Esophagus mucosa (tissue), 1 donor: ENCODE measurements around the gene PXYLP1. TPM values are rescaled to one million over a fixed set of nuclear protein-coding genes. Genes with fewer than 3 reads are reported as not detected.

Experiments
- ATAC-seq: fragments of 200-7000 bp; cut with Tn5 transposase; one replicate; pipeline ENCODE4 v1.9.1; 2020
- total RNA-seq: library from RNA; stranded (reverse); gene quantifications from one replicate; pipeline ENCODE4 v1.2.4, GENCODE V29; 2023
- donor health status: DM: yes; HTN: yes; CAD: no.

Gene PXYLP1
- total RNA-seq, 1 donor from 2014 or later: 1.5 TPM

DNA sequence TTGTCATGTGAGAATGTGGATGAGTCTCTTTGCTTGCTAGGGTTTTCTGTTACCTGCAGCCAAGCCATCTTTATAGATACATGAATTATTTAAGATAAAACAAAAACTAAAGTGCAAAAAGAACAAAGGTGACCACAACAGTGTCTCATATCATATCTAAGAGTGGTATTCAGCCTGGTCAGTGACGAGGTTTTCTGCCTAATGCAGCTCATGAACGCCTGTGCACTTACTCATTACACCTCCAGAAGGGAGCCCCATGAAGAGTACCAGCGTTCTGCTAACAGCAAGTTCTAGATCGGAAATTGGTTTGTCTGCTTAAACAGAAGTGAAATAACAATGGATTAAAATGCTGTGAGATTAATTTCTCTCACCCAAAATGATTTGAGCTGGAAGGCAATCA, 19.2 kb downstream of the PXYLP1 start:
- ATAC-seq: no peak

DNA sequence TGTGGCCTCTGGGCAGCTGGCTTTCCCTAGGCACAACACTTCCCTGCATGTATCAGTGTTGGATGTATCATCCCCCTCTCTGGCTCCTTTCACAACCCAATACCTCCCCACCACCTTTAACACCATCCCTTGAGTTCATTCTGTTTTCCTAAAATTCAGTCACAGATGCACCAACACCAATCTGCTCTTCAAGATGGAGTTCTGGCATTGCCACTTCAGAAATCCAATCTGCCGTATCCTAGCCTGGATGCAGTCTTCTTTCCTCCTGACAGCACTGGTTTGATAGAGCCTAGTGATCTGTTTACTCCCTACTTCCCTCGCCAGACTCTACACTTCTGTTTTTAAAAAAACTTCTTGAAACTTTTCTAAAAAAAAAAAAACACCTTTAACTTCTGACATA, 21.7 kb downstream of the PXYLP1 start:
- no peak for ATAC-seq

DNA sequence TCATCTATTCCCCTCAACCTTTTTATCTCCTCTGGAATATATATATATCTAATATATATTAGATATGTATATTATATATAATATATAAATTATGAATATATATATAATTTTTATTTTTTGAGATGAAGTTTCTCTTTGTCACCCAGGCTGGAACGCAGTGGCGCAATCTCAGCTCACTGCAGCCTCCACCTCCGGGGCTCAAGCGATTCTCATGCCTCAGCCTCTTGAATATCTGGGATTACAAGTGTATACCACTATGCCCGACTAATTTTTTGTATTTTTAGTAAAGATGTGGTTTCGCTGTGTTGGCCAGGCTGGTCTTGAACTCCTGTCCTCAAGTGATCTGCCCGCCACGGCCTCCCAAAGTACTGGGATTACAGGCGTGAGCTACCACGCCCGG, 22.2 kb downstream of the PXYLP1 start:
- no peak for ATAC-seq

DNA sequence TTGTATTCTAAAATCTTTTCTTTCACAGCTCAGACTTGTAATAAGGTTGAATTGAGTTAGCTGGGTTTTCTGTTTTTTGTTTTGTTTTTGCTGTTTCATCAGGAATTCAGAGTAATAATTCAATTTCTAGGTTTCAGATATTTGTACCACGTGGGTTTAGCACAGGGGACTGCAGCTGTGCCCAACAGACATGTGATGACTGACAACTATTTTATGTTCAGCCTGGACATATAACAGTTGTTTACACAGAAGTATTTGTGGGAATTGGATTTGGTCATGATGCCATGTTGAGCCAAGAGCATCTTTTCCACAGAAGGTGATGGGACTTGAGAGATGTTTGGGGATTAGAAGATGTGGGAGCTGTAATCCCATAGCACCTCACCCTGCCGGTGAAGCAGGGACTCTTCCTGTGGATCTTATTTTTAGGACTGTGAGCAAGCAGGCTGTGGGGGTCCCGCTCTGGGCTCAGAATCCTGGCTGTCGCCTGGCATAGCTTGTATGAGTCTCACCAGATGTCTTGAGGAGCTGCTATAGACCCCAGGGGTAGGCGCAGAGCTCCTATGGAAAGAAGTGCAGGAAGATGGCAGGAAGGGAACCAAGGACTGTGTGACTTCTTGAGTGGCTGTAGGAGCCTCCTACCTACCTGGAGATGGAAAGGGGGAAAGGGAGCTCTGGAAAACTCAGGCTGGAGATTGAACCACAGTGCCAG, 23.7 kb downstream of the PXYLP1 start:
- ATAC-seq: no peak

DNA sequence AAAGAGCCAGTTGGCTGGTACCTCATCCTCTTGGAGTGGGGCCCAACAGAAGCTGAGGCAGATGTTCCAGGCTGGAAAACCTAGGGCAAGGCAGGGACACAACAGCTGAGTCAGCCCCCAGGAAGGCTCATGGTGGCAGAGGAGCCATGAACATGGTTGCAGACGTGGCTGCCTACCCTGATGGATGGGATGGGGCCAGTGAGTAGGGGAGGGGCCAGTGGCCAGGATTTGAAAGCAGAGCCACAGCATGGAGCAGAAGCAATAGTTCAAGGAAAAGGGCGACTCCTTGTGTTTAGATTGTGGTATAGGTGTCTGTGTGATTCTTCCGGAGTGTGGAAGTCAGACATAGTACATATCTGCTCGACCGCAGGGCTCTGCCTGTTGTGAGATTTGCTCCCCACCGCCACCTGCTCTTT, 24.2 kb downstream of the PXYLP1 start:
- ATAC-seq: peak; percentile 31

DNA sequence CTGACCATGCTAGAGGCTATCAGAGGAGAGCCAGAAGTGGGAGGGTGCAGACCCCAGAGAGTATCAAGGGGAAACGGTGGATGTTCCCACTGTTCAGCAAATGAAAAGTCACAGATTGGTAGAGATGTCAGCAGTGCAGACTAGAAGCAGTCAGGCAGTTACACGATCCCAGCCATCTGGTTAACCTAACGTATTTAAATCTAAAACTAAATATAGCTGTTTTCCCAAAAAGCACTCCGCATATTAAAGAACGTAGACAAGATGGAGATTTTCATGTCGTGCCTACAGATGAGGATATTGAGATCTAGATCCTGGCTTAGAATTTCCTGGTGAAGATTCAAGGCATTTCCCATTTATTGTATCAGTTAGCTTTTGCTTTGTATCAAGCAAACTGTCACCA, 25.2 kb downstream of the PXYLP1 start:
- no peak for ATAC-seq

DNA sequence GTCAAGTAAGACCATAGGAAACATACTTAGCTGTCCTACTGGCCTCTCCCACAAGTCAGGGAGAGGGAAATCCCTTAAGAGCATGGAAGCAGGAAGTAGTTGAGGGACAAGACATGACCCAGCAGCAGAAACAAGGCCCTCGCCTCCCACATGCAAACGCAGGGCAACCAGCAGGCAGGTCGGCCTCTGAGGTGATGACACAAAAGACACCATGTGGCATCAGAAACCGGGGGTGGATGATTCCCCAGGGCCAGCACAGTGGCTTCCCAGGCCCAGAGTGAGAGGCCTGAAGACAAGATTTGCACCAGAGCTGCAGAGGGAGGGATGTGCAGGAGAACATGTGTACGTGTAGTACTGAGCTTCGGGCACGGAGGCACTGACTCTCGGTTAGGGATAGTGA, 26.3 kb downstream of the PXYLP1 start:
- ATAC-seq: no peak

DNA sequence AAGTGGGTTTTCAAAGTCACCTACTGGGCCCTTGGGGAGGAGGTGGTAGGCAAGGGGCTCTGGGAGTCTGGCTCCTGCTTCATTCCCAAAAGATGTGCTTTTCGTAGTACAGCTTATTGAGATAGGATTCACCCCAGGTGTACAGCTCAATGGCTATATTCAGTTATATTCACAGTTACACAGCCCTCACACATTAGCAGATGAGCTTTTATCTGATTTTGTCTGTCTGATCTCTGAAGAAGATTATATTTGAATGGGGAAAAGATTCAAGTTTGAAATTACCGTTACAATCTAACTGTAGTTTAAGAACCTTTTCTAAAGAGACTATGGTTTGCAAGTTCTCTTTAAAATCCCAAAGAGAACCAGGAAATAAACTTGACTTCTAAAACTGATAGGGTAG, 27.3 kb downstream of the PXYLP1 start:
- ATAC-seq: no peak

DNA sequence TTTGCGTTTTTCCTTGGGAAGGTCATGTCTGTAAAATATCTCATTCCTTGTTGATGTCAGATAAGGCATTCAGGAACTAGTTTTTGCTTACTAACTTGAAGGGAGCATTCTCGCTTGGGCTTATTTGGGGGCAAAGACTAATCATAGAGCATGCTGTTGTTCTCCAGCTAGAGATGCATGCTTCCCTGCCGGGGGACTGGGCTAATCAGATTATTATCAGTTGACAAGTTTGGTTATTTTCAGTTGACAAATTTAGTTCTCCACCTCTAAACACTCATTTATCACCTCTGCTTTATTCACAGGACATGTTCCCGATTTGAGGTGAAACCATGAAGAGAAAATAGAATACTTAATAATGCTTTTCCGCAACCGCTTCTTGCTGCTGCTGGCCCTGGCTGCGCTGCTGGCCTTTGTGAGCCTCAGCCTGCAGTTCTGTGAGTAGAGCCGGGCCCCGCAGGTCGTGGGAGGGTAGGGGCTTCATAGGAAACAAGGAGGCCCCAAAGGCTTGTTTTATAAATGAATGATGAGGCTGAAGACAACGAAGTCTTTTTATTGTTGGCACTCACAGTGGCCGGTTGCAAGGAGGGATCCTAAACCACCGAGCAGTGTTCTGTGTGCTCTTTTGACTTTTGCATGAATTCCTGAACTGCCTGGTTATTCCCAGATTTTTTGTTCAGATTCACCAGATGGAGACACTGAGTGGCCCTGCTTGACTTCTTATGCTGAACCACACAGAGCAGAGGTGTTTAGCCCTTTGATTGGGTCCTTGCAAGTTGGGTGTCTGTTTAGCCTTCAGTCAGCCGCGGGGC, 28.4 kb downstream of the PXYLP1 start:
- no peak for ATAC-seq

DNA sequence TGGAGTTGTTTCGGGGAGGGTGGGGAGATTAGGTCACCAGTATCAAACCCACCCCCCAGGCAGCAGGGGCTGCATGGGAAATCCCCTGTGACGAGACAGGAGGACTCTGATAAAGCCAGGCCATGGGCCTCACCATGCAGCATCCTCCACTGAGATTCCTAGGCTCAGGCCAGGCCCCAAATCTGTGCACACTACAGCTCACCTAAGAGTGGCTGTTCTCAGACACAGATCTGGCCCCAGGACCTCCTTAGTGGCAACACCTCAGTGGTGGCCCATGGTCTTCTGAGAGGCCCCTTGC, 29.0 kb downstream of the PXYLP1 start:
- no peak for ATAC-seq

DNA sequence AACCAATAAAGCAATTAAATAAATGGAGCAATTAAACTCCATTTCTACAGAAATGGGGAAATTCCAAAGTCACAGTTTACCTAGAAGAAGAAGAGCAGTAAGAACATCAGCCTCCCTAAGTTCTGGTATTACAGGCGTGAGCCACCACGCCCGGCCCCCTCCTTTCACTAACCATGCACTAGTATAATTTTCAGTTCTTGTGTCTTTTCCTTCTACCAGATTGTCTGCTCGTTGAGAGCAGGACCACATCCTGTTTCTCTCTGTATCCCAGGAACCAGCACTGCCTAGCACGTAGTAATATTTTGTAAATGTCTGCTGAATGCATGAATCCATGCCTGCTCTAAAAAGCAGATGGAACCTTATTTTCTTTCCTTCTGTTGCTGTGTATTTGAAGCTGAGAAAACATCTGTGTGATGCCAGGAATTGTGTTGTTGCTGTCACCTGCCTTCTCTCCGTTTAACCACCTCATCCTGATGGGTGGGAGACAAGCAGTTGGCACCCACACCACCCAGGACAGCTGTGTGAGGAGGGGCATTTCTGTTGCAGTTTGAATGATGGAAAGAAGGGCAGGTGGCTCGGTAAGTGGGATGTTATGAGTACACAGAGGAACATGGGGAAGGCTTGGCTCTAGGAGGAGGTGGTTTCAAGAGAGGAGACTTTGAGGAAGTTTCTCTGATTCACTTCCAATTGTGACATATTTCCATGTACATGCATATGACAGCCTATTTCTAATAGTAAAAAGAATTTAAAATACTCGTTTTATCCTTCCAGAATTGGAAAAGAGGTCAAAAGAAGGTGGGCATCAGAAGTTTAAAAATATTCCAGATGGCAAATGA, 30.1 kb downstream of the PXYLP1 start:
- ATAC-seq: no peak

DNA sequence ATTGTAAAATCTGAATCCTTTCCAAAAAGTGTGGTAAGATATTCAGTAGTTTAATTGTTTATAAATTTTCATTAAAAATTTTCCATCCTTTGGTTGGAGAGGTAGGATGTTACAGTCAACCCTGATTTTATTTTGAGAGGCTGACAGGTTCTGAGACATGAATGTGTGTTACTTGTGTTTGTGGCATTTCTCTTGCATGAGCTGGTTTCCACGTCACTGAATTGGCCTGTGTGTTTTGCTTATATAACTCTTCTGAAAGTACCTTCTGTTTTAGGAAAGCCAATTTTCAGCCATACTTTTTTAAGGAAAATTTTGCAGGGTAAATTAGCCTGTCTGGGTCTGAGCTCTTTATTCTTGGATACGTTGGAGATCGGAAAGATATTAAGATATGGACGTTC, 30.7 kb downstream of the PXYLP1 start:
- ATAC-seq: no peak

DNA sequence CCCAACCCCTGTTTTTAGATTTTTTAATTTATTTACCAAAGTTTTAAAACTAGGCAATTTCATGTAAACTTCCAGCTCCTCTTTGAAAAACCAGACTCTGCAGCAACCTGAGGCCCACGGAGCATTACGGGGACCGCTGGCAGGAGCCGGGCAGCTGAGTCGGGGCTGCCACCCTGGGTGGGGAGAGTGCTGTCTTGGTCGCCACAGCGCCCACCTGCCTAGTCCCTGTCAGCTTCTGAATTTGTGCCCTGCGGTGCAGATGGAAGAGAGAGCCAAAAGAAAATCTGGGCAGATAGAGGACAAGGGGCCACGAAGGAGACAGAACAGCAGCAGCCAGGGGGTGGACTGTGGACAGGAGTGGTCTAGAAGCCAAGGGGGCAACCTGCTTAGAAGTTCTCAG, 34.6 kb downstream of the PXYLP1 start:
- ATAC-seq: no peak

DNA sequence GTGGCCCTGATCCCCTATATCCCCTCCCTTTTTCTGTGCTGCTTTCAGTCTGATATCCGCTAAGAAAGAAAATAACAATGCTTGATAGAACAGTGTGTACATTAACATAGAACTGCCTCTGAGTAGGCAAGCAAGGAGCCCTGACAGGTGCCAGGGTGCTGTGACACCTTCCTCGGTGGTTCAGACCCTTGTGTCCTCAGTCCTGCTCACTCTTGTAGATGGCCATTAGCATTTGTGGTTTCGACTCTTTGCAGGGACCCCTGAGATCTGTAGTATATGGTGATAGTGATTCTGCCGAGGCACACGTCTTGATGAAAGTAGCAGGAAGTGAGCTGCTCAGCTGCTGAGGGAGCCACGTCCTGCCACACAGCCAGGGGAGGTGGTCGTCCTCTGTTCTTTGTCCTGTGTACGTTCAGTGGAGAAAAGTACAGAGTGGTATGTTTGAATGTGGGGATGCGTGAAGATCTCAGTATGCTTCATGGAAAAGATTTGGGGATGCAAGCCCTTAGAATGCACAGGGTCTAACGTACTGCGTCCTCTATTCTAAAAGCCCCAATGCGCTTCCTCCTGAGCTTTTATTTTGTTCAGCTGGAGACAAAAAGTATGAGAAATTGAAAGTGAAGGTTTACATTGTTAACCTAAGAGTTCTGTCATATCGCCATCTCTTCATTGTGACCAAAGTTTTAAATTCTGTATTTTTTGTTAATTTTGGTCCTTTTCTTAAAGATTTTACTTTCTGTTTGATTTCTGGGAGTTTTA, 35.4 kb downstream of the PXYLP1 start:
- no peak for ATAC-seq

DNA sequence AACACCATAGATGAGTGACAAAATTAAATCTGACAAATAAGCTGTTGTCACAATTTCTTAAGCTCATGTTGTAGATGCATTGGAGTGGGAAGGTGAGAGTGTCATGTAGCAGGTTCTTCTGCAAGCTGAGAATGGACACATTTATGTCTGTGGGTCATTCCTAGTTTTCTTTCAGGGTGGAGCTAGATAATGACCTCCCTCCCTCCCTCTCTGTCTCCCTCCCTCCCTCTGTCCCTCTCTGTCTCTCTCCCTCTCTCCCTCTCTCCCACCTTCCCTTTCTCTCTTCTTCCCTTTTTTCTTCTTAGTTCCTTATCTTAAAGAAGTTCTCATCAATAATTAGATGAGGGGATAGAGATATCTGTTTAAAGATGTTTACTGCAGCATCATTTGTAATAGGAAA, 36.0 kb downstream of the PXYLP1 start:
- ATAC-seq: no peak

DNA sequence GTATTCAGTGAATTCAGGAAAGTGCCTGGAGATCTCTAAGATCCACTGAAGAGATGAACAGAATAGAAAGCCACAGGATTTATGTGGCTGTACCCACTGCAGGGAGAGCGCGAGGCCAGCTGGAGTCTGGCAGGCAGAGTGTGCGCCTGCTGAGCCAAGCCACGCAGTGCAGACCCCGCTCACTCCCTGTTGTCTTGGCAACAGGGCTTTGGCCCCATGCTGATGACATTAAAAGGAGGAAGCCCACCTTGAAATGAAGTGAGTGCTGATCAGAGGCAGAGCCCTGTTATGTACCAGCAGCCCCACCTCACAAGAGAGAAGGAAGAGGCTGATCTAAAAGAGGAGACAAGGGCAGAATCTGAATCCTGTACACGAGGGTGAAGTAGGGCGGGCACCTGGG, 36.7 kb downstream of the PXYLP1 start:
- no peak for ATAC-seq

DNA sequence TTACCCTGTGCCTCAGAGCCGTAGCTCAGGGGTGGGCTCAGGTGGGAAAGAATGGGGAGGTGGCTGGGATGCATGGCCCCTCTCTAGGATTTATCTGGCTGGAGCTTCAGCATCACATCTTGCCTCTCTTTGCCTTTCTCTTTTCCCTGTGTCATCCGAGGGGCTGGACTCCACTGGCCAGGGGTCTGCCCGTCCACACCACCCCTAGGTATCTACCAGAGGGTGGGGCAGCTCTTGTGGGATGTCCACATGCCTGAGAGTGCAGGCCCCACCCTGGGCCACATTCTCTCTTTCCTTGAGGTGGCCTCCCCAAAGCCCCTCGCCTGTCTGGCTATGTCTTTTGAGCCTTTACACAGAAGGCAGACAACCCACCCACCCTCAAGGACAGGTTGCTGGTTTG, 37.2 kb downstream of the PXYLP1 start:
- no peak for ATAC-seq

DNA sequence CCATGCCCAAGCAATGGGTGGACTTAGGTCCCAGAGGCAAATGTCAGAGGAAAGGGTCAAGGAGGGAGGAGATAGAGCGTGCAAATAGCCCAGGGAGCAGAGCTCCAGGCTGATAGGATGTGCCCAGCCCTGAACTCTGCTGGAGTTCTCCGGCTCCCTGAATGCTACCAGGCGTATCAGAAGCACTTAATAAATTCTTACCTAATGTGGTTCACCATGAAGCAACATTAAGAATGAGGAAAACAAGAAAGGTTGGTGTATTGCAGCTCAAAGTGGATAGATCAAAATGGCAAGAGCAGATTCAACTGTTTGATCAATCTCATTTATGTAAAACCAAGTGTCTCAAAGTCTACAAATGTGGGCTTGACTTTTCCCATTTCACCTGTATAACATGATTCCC, 38.3 kb downstream of the PXYLP1 start:
- ATAC-seq: no peak

DNA sequence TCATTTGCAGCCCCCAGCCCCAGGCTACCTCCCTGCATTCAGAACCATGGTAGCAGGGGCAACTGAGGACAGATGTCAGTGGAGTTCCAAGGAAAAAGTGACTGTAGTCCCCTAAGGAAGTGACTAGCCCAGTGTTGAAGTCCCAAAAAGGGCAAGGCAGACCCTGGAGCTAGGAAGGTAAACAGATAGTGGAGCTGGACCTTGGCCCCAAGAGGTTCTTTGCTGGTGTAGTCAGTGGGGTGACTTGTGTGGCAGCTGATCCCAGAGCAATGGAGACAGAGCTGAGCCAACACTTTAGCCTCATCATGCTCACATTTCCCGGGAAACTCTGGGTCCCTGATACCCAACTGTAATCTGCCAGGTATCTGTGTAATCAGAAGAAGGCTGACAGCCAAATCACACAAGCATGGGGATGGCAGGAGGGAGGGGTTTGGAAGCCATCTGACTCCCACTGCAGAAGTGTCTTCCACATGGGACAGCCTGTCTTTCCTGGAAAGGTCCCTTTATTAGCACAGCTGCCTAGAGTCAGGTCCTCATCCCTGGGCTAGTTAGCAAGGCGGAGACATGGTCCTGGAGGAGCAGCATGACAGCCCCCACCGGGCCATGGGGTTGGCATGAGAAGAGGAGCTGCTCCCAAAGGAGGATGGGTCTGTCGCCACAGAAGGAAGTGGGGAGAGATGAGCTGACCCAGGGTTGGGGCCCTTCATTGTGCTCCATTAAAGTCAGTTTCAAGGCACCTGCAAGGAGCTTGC, 39.8 kb downstream of the PXYLP1 start:
- no peak for ATAC-seq

DNA sequence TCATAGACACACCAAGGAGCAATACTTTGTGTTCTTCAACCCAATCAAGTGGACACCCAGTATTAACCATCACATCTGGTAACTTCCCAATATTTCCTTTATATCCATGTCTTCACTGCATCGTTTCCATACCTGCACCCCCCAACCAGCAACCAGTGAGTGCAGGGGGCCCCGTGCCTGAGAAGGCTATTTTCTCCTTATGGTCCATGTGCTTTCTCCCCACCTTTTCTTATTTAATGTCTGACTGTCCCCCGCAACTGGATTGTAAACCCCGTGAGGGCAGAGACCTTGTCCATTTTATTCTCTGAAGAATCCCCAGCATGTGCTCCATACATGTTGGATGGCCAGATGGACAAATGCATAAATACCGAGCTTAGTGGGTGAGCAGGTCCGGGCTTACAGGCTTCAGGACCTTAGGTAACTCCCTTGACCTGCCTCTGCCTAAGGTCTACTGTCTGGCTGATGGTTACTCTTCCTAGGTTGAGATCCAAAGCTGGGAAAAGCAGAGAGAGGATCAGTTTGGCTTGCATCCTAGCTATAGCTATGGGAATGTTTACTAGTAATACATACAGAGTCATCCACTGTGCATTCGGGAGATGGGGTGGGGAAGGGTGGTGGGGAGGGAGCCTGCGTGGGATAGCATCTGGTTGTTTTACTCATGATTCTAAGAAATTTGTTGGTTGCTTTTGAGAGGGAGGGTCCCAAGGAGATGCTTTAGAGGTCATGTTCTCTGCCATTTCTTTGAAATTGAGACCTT, 41.5 kb downstream of the PXYLP1 start:
- ATAC-seq: no peak

DNA sequence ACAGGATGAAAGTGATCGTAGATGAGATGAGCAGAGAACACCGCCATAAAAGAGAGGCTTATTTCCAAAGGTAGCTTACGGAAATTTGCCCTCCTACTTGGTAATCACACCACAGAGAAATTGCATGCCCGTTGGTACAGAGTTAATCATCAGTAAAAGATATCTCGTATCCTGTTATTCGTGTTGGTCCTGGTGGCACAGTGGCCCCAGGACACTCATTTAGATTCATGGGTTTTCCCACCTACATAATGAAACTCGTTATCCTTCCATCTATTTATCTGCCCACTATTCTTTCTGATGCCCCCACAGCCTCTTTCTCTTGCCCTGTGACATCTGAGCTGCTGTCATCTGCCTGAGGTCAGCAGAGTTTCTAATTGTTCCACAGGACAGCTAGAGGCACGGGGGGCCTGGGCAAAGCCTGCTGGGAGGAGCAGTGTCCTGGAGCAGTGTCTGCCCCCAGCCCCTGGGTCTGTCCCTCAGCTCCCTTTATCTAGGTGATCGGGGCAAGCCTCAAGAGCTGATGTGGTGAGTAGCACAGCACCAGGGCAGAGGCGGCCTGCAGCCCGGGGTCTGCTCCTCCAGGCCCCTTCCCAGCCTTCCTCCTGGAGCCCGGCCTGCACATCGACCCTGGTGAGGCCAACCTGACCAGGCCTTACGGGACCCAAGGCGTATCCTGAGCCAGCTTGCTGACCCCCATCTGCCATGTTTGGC, 42.2 kb downstream of the PXYLP1 start:
- ATAC-seq: no peak
